K562 treated with DMSO at 1 percent for 24 hours (cell line): ENCODE measurements around the gene LRGUK. TPM values are rescaled to one million over a fixed set of nuclear protein-coding genes. Genes with fewer than 3 reads are reported as not detected.

Experiments used
- total RNA-seq: library from RNA; unstranded; fragments of 300-600 nt; gene quantifications from 2 replicates; pipeline ENCODE4 v1.2.3, GENCODE V29; 2022; ENCODE audit warnings: low read depth; ENCODE audit not compliant: insufficient read depth

LRGUK gene
- total RNA-seq: 0.19 TPM in 1 of 2 replicates, not detected in the other

DNA sequence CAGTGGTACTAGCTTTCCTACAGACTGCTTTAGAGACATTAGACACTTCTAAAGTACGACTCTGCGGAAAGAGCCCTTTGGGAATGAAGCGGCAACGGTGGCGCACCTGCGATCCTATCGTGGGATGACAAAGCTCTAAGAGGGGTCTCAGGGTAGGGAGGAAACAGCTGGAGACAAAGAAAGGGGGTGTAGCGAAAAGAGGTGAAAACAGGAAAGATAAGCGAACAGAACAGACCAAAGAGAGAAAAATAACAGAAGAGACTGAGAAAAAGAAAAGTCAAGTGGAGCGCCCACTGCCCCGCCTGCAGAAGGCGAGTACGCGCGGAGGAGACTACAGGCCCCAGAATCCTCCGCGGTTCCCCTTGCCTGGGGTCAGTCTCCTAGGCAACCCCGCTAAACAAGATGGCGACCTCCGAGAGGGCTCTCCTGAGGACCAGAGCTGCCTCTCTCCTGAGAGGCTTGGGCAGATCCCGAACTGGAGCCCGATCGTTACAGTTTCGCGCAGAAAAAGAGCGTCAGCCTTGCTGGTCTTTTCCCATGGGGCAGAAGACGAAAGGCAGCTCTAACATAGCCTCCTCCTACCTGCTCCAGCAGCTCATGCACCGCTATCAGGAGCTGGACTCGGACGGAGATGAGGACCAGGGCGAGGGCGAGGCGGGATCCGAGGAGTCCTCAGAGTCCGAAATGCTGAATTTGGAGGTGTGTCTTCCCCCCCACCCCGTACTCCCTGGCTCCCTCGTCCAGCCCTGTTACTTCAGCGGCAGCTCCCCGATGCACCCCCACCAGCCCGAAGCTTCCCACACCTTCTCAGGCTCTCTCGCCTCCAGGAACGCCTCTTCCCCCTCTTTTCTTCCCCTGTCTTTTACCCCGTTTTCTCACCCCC, at the start of gene LRGUK:
TSS of gene LRGUK (plus strand) at position 375 of the 883 bp plus-strand sequence. CDS start at position 403, 28 bp downstream.

Other genes with a start within 250 kb of the LRGUK start
- 10.4 and 12.3 TPM in 2 replicates for gene SLC35B4, start 189.6 kb downstream of the LRGUK start, total RNA-seq